CD14-positive monocyte (primary cell): ENCODE results near the gene CYTH4. TPM values are rescaled to one million over a fixed set of nuclear protein-coding genes. Genes with fewer than 3 reads are reported as not detected.
A peak's percentile ranks its signal among the peaks of the same experiment; 100 is the strongest.

Experiments
- DNase-seq, 3 donors: peaks; one replicate each; pipeline ENCODE4 v3.0.0-alpha.2; 2011 to 2022
- H2AFZ ChIP-seq: 2 replicates; pipeline ENCODE4 v1.6.0; 2012; ENCODE audit warnings: mild to moderate bottlenecking, low read depth, low read length, inconsistent platforms; ENCODE audit not compliant: insufficient read depth, poor library complexity, severe bottlenecking
- H3K27ac ChIP-seq, 2 donors: 1 replicate in 1 of 2; 2 replicates in 1 of 2; pipeline ENCODE4 v1.5.1; 2012 to 2013; ENCODE audit warnings: low read length in 2 of 2, control low read depth in 1 of 2, inconsistent platforms in 1 of 2, low read depth in 1 of 2, mild to moderate bottlenecking in 1 of 2
- H3K27me3 ChIP-seq, 2 donors: one replicate each; pipeline versions ENCODE4 v1.6.0 to v1.6.1; 2011 to 2013; ENCODE audit warnings: low read length in 2 of 2; ENCODE audit not compliant: control insufficient read depth in 2 of 2, insufficient read depth in 2 of 2
- H3K36me3 ChIP-seq, 2 donors: replicated peaks in 1 of 2; 1 replicate in 1 of 2; 2 replicates in 1 of 2; pipeline versions ENCODE4 v1.5.1 to v1.6.1; 2012 to 2013; ENCODE audit warnings: low read length in 2 of 2, control low read depth in 1 of 2, inconsistent platforms in 1 of 2, mild to moderate bottlenecking in 1 of 2; ENCODE audit not compliant: insufficient read depth in 2 of 2, control insufficient read depth in 1 of 2
- H3K4me1 ChIP-seq, 2 donors: 1 replicate in 1 of 2; 2 replicates in 1 of 2; pipeline versions ENCODE4 v1.5.1 to v1.6.1; 2012 to 2013; ENCODE audit warnings: low read length in 2 of 2, control low read depth in 1 of 2, inconsistent platforms in 1 of 2, mild to moderate bottlenecking in 1 of 2, moderate library complexity in 1 of 2; ENCODE audit not compliant: insufficient read depth in 2 of 2, control insufficient read depth in 1 of 2
- H3K4me2 ChIP-seq: replicated peaks from 2 replicates; pipeline ENCODE3; 2012; ENCODE audit warnings: low read length, moderate library complexity, mild to moderate bottlenecking; ENCODE audit not compliant: poor library complexity, severe bottlenecking; ENCODE audit errors: extremely low read depth
- H3K4me3 ChIP-seq, 3 experiments: fragments of 200-600 bp in 1 of 3; sonication (generic) in 1 of 3; replicated peaks in 1 of 3; 1 replicate in 2 of 3; 2 replicates in 1 of 3; pipeline ENCODE4 v1.5.1; 2011 to 2013; ENCODE audit warnings: low read length in 3 of 3, mild to moderate bottlenecking in 3 of 3, control low read depth in 2 of 3, low read depth in 2 of 3, inconsistent platforms in 1 of 3, moderate library complexity in 1 of 3
- H3K79me2 ChIP-seq: 2 replicates; pipeline ENCODE4 v1.6.0; 2012; ENCODE audit warnings: mild to moderate bottlenecking, control low read depth, inconsistent platforms, low read length, moderate library complexity; ENCODE audit not compliant: insufficient read depth
- H3K9ac ChIP-seq: 2 replicates; pipeline ENCODE4 v1.6.0; 2017; ENCODE audit warnings: low read length, mild to moderate bottlenecking; ENCODE audit not compliant: insufficient read depth, poor library complexity, severe bottlenecking
- H3K9me3 ChIP-seq, 2 donors: replicated peaks in 1 of 2; 1 replicate in 1 of 2; 2 replicates in 1 of 2; pipeline versions ENCODE4 v1.5.1 to v1.6.1; 2012 to 2013; ENCODE audit warnings: low read length in 2 of 2, control low read depth in 1 of 2; ENCODE audit not compliant: control insufficient read depth in 1 of 2, insufficient read depth in 1 of 2
- H4K20me1 ChIP-seq: 2 replicates; pipeline ENCODE4 v1.6.0; 2012; ENCODE audit warnings: mild to moderate bottlenecking, low read length, control low read depth, moderate library complexity; ENCODE audit not compliant: insufficient read depth
- H3K27ac Mint-ChIP-seq, 7 donors: one replicate each; pipeline ENCODE4 v1.8.0; 2020; ENCODE audit warnings: mild to moderate bottlenecking in 7 of 7, mixed read lengths in 7 of 7, moderate library complexity in 6 of 7, inconsistent platforms in 2 of 7
- H3K27me3 Mint-ChIP-seq, 3 donors: one replicate each; pipeline ENCODE4 v1.8.0; 2021 to 2022; ENCODE audit warnings: low read depth in 3 of 3, mild to moderate bottlenecking in 3 of 3, mixed read lengths in 3 of 3, moderate library complexity in 3 of 3, inconsistent platforms in 1 of 3
- H3K36me3 Mint-ChIP-seq, 2 donors: one replicate each; pipeline ENCODE4 v1.8.0; 2020; ENCODE audit warnings: mixed read lengths in 2 of 2, inconsistent platforms in 1 of 2, mild to moderate bottlenecking in 1 of 2
- H3K4me1 Mint-ChIP-seq: one replicate; pipeline ENCODE4 v1.8.0; 2020; ENCODE audit warnings: mild to moderate bottlenecking, mixed read lengths
- H3K4me3 Mint-ChIP-seq, 2 donors: one replicate each; pipeline ENCODE4 v1.8.0; 2020; ENCODE audit warnings: mild to moderate bottlenecking in 2 of 2, mixed read lengths in 2 of 2, moderate library complexity in 1 of 2
- H3K9me3 Mint-ChIP-seq, 7 donors: one replicate each; pipeline ENCODE4 v1.8.0; 2020 to 2022; ENCODE audit warnings: mixed read lengths in 7 of 7, mild to moderate bottlenecking in 6 of 7, moderate library complexity in 6 of 7, inconsistent platforms in 2 of 7
- WGBS: methylation state at CpG from one replicate; pipeline ENCODE4 v1.1.5; 2013; ENCODE audit warnings: missing lambda C conversion rate; ENCODE audit not compliant: insufficient coverage; 5-methylcytosine and 5-hydroxymethylcytosine counted together
- intact Hi-C, 2 donors: fragments of 100-400 bp; cut with micrococcal nuclease; formaldehyde crosslinking; loops; one replicate each; pipeline versions ENCODE4 v1.15.0 to v1.15.1; 2023
- polyA plus RNA-seq, 3 donors: library from polyadenylated mRNA; depleted of rRNA in 1 of 3; unstranded in 2 of 3; stranded (reverse) in 1 of 3; fragments of 300-500 nt in 2 of 3; fragments of >200 nt in 1 of 3; fragmentation: Illumina TruSeq in 2 of 3; gene quantifications; 1 replicate in 2 of 3; 2 replicates in 1 of 3; pipeline ENCODE4 v1.2.3, GENCODE V29; 2012 to 2021
- TF ChIP-seq, protein P1 (sequence below): fragments of 200-600 bp; IDR thresholded peaks from one replicate; pipeline ENCODE4 v1.8.0; 2022; ENCODE audit warnings: antibody characterized with exemption, mild to moderate bottlenecking

Gene CYTH4
- polyA plus RNA-seq, 3 donors: 51.0 to 254 (median 70.0) TPM

DNA sequence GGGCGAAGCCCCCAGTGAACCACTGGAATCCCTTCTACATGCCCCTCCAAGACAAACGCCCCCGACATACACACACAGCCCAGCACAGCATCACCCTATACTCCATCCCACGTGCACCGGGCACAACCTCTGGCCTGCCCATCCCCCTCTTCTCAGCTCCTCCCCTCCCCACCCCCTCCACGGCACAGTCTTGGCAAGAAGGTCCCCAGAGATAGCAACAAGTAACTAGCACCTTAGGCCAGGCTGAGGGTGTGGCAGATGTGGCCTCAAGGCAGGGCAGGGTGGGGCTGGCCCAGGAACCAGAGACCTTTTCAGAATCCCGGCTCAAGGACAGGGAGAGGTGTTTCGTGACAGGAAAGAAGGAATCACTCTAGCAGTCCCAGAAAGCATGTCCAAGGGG is 54.3 kb downstream of the CYTH4 start:
- no peak overlapping the region for H3K27ac Mint-ChIP-seq
- TF ChIP-seq, protein P1, sequence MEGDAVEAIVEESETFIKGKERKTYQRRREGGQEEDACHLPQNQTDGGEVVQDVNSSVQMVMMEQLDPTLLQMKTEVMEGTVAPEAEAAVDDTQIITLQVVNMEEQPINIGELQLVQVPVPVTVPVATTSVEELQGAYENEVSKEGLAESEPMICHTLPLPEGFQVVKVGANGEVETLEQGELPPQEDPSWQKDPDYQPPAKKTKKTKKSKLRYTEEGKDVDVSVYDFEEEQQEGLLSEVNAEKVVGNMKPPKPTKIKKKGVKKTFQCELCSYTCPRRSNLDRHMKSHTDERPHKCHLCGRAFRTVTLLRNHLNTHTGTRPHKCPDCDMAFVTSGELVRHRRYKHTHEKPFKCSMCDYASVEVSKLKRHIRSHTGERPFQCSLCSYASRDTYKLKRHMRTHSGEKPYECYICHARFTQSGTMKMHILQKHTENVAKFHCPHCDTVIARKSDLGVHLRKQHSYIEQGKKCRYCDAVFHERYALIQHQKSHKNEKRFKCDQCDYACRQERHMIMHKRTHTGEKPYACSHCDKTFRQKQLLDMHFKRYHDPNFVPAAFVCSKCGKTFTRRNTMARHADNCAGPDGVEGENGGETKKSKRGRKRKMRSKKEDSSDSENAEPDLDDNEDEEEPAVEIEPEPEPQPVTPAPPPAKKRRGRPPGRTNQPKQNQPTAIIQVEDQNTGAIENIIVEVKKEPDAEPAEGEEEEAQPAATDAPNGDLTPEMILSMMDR: no peak
- DNase-seq: no peak
- peaks cover 22 to 48% of the 10 kb centered on the region in 2 donors for H3K27me3 ChIP-seq
- peak overlapping the region in 1 of 2 donors; percentile 53 for H3K4me3 Mint-ChIP-seq
- H3K9me3 ChIP-seq: peaks cover 0 to 15% of the 10 kb centered on the region in 2 donors
- H3K4me1 Mint-ChIP-seq: peaks cover 7% of the 10 kb centered on the region
- H4K20me1 ChIP-seq: no peaks in the 10 kb centered on the region
- H3K9me3 Mint-ChIP-seq: peaks cover 0 to 12% (median 3%) of the 10 kb centered on the region in 7 donors
- no peak overlapping the region for H3K4me3 ChIP-seq
- no peak overlapping the region for H3K27ac ChIP-seq
- H3K27me3 Mint-ChIP-seq: peaks cover 57 to 72% (median 59%) of the 10 kb centered on the region in 3 donors
- H3K4me2 ChIP-seq: no peak overlapping the region
- intact Hi-C loops: loop anchor here in 1 of 2 donors (10.0 kb wide), 1 partner anchor 48 kb away; no protein-coding TSS in a partner anchor
- peaks cover 0 to 8% of the 10 kb centered on the region in 2 donors for H3K36me3 Mint-ChIP-seq
- H3K36me3 ChIP-seq: no peaks in the 10 kb centered on the region
- no peaks in the 10 kb centered on the region for H3K79me2 ChIP-seq
- WGBS: 89% methylated on average over 4 of the region's 8 CpGs
- H3K9ac ChIP-seq: no peak overlapping the region
- peaks cover 5 to 8% of the 10 kb centered on the region in 2 donors for H3K4me1 ChIP-seq
- H2AFZ ChIP-seq: no peak overlapping the region

DNA sequence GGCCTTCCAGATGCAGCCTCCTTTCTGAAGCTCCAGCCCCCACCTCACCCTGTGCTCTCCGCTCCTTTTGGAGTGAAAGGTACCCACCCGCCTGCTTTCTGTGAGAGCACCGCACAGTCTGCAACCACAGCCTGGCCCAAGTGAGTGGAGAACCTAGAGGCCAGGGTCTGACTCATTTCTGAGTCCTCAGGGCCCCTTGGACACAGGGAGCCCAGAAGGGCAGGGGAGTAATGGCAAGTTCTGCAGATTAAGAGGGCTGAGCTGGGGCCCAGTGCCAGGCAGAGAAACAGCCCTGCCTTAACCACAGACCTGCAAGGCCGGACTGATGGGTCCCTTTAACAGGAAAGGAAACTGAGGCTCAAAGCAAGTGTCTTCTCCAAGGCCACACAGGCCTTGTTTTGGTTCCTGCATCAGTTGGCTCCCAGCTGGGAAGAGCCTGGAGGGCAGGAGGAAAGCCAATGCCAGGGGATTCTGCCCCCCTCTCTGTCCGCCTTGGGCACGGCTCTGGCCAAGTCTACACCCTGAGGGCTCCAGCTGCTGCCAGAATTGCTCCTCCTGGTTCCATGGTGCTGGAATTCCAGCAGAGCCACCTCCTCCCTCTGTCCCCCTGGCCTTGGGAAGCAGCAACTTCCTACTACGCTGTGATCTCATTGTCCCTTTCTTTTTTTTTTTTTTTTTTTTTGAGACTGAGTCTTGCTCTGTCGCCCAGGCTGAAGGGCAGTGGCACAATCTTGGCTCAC is 55.1 kb downstream of the CYTH4 start:
- Histone ChIP-seq H3K9me3 (peaks cover 0 to 15% of the 10 kb centered on the region in 2 donors), H2AFZ (no peak overlapping the region), H3K4me2 (no peak overlapping the region), H3K36me3 (no peaks in the 10 kb centered on the region), H3K9ac (no peak overlapping the region), H3K27me3 (peaks cover 22 to 45% of the 10 kb centered on the region in 2 donors), H3K27ac (no peak overlapping the region), H4K20me1 (no peaks in the 10 kb centered on the region), H3K79me2 (no peaks in the 10 kb centered on the region), H3K4me3 (no peak overlapping the region), H3K4me1 (peaks cover 0 to under 1% of the 10 kb centered on the region in 2 donors)
- H3K27me3 Mint-ChIP-seq: peaks cover 55 to 70% (median 63%) of the 10 kb centered on the region in 3 donors
- peak overlapping the region in 1 of 2 donors; percentile 53 for H3K4me3 Mint-ChIP-seq
- peaks cover 0 to 8% of the 10 kb centered on the region in 2 donors for H3K36me3 Mint-ChIP-seq
- H3K9me3 Mint-ChIP-seq: peaks cover 0 to 12% (median 3%) of the 10 kb centered on the region in 7 donors
- no peak for DNase-seq
- peaks cover 1% of the 10 kb centered on the region for H3K4me1 Mint-ChIP-seq
- H3K27ac Mint-ChIP-seq: no peak overlapping the region
- intact Hi-C loops: loop anchor here in 1 of 2 donors (10.0 kb wide), 1 partner anchor 47 kb away; no protein-coding TSS in a partner anchor
- WGBS: 89% methylated on average over 6 of the region's 8 CpGs
- TF ChIP-seq, protein P1: no peak
